ENCODE data around the gene CWC15.

CWC15 gene

DNA sequence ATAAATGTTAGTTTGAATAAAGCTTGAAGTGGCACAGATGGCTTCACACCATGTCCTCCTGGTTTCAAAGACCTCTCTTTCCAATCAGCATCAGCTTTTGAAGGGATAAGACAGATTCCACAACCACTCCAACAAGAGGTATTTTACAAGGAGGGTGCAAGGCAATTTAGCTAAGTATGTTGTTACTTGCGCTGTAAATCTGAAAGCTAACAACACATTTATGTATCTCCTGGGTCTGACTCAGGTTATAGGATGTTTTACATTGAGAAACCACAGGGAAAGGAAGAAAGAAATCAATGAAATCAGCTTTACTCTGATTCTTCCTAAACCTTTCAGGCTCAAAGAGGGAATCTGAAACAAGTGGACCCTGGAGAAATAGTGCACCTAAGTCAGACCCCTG lies 12.1 kb downstream of the CWC15 start:
- Histone ChIP-seq H3K36me3 (ENCODE audit: control insufficient read depth in 1 of 2, insufficient read depth in 2 of 2, low read length in 2 of 2) (peaks cover 10 to 23% of the 10 kb centered on the region in 2 experiments), H3K4me1 (ENCODE audit: control insufficient read depth in 1 of 2, insufficient read depth in 2 of 2, low read length in 2 of 2) (no peaks in the 10 kb centered on the region), H3K4ac (ENCODE audit: low read depth, low read length) (no peak overlapping the region), H3K18ac (ENCODE audit: low read length) (no peak overlapping the region), H3K23ac (ENCODE audit: low read length) (no peak overlapping the region), H3K79me1 (ENCODE audit: low read length) (no peaks in the 10 kb centered on the region), H3K14ac (ENCODE audit: low read length) (no peak overlapping the region), H2AFZ (ENCODE audit: insufficient read depth, low read length, poor library complexity) (no peak overlapping the region), H4K91ac (ENCODE audit: low read depth, low read length) (no peak overlapping the region), H2BK5ac (ENCODE audit: low read depth, low read length, poor library complexity) (no peak overlapping the region), H2AK5ac (ENCODE audit: low read length) (no peak overlapping the region), H3K27me3 (ENCODE audit: insufficient read depth, low read length) (no peaks in the 10 kb centered on the region), H3K9ac (ENCODE audit: low read length) (no peak overlapping the region), H3K4me3 (ENCODE audit: low read depth, low read length) (no peak overlapping the region), H3K9me3 (ENCODE audit: insufficient read depth, low read depth, low read length) (peaks cover 2% of the 10 kb centered on the region), H3K79me2 (ENCODE audit: control insufficient read depth, insufficient read depth, low read length, poor library complexity) (no peaks in the 10 kb centered on the region), H2BK120ac (ENCODE audit: insufficient read depth, low read length, poor library complexity) (no peak overlapping the region), H3K4me2 (ENCODE audit: low read length) (no peak overlapping the region), H2BK12ac (ENCODE audit: low read length) (no peak overlapping the region), H4K8ac (ENCODE audit: low read depth, low read length) (no peak overlapping the region), H3K27ac (ENCODE audit: low read depth, low read length) (no peak overlapping the region), H4K12ac (ENCODE audit: low read depth, low read length) (no peak overlapping the region)
- WGBS (ENCODE audit: extremely low coverage, insufficient coverage, insufficient read length), result no CpG with 5 or more reads among the region's 1 CpG
- DNase-seq, result no peak

DNA sequence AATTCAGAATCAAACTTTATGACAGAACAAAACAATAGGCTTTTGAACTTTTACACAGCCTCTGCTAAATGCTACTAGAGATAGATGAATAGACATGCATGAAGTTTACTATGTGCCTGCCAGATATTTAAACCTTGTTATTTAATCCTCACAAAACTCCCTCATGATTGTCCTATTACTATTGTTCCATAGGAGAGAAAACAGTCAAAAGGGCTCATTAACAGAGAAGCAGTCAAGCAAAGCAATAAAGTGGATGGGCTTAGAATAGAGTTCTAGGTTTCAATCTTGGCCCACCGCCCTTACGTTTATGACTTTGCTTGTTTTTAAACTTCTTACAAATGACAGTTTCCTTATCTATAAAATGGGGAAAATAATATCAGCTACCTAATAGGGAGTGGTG lies 12.9 kb downstream of the CWC15 start:
- Histone ChIP-seq H3K79me1 (ENCODE audit: low read length) (no peaks in the 10 kb centered on the region), H3K14ac (ENCODE audit: low read length) (no peak overlapping the region), H3K36me3 (ENCODE audit: control insufficient read depth in 1 of 2, insufficient read depth in 2 of 2, low read length in 2 of 2) (peaks cover 9 to 18% of the 10 kb centered on the region in 2 experiments), H3K4me2 (ENCODE audit: low read length) (no peak overlapping the region), H3K9me3 (ENCODE audit: insufficient read depth, low read depth, low read length) (peaks cover 2% of the 10 kb centered on the region), H4K91ac (ENCODE audit: low read depth, low read length) (no peak overlapping the region), H3K4me1 (ENCODE audit: control insufficient read depth in 1 of 2, insufficient read depth in 2 of 2, low read length in 2 of 2) (no peaks in the 10 kb centered on the region), H3K27me3 (ENCODE audit: insufficient read depth, low read length) (no peaks in the 10 kb centered on the region), H2BK5ac (ENCODE audit: low read depth, low read length, poor library complexity) (no peak overlapping the region), H3K9ac (ENCODE audit: low read length) (no peak overlapping the region), H4K8ac (ENCODE audit: low read depth, low read length) (no peak overlapping the region), H2AFZ (ENCODE audit: insufficient read depth, low read length, poor library complexity) (no peak overlapping the region), H2BK120ac (ENCODE audit: insufficient read depth, low read length, poor library complexity) (no peak overlapping the region), H2BK12ac (ENCODE audit: low read length) (no peak overlapping the region), H3K4ac (ENCODE audit: low read depth, low read length) (no peak overlapping the region), H3K27ac (ENCODE audit: low read depth, low read length) (no peak overlapping the region), H2AK5ac (ENCODE audit: low read length) (no peak overlapping the region), H3K4me3 (ENCODE audit: low read depth, low read length) (no peak overlapping the region), H4K12ac (ENCODE audit: low read depth, low read length) (no peak overlapping the region), H3K23ac (ENCODE audit: low read length) (no peak overlapping the region), H3K79me2 (ENCODE audit: control insufficient read depth, insufficient read depth, low read length, poor library complexity) (no peaks in the 10 kb centered on the region), H3K18ac (ENCODE audit: low read length) (no peak overlapping the region)
- WGBS (ENCODE audit: extremely low coverage, insufficient coverage, insufficient read length), result no CpG with 5 or more reads among the region's 2 CpGs
- no peak for DNase-seq

DNA sequence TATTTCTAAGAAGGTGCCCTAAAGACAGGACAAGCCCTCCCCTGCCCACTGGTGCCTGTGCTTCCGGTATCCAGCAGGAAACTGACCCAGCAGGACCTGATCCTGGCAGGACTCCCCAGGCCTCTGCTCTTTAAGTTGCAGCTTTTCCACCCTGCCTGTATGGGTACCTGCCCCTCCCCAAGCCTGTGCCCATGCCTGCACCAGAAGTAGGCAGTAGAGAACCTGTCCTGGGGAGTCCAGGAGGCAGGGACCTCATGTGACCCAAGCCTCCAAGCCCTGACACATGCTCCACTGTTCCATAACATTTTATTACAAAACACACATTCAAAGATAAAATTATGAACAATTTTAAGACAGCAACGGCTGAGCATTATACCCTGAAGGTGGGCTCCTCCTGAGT lies 14.2 kb downstream of the CWC15 start:
- H3K27ac ChIP-seq (ENCODE audit: low read depth, low read length), result no peak overlapping the region
- peak overlapping the region; percentile 17 for H3K9ac ChIP-seq (ENCODE audit: low read length)
- H3K4ac ChIP-seq (ENCODE audit: low read depth, low read length), result no peak overlapping the region
- no peak overlapping the region for H3K4me2 ChIP-seq (ENCODE audit: low read length)
- no peak overlapping the region for H3K14ac ChIP-seq (ENCODE audit: low read length)
- H3K79me1 ChIP-seq (ENCODE audit: low read length), result no peaks in the 10 kb centered on the region
- no peak overlapping the region for H2BK12ac ChIP-seq (ENCODE audit: low read length)
- no peaks in the 10 kb centered on the region for H3K27me3 ChIP-seq (ENCODE audit: insufficient read depth, low read length)
- H4K12ac ChIP-seq (ENCODE audit: low read depth, low read length), result no peak overlapping the region
- H2BK120ac ChIP-seq (ENCODE audit: insufficient read depth, low read length, poor library complexity), result no peak overlapping the region
- H3K36me3 ChIP-seq (ENCODE audit: control insufficient read depth in 1 of 2, insufficient read depth in 2 of 2, low read length in 2 of 2), result peaks cover 4 to 9% of the 10 kb centered on the region in 2 experiments
- H3K23ac ChIP-seq (ENCODE audit: low read length), result no peak overlapping the region
- H3K18ac ChIP-seq (ENCODE audit: low read length), result no peak overlapping the region
- H2AFZ ChIP-seq (ENCODE audit: insufficient read depth, low read length, poor library complexity), result no peak overlapping the region
- peaks cover 2% of the 10 kb centered on the region for H3K9me3 ChIP-seq (ENCODE audit: insufficient read depth, low read depth, low read length)
- WGBS (ENCODE audit: extremely low coverage, insufficient coverage, insufficient read length), result no CpG with 5 or more reads among the region's 2 CpGs
- no peaks in the 10 kb centered on the region for H3K4me1 ChIP-seq (ENCODE audit: control insufficient read depth in 1 of 2, insufficient read depth in 2 of 2, low read length in 2 of 2)
- H2BK5ac ChIP-seq (ENCODE audit: low read depth, low read length, poor library complexity), result no peak overlapping the region
- no peak overlapping the region for H4K8ac ChIP-seq (ENCODE audit: low read depth, low read length)
- H3K4me3 ChIP-seq (ENCODE audit: low read depth, low read length), result no peak overlapping the region
- no peak overlapping the region for H2AK5ac ChIP-seq (ENCODE audit: low read length)
- DNase-seq, result no peak
- H4K91ac ChIP-seq (ENCODE audit: low read depth, low read length), result no peak overlapping the region
- no peaks in the 10 kb centered on the region for H3K79me2 ChIP-seq (ENCODE audit: control insufficient read depth, insufficient read depth, low read length, poor library complexity)

DNA sequence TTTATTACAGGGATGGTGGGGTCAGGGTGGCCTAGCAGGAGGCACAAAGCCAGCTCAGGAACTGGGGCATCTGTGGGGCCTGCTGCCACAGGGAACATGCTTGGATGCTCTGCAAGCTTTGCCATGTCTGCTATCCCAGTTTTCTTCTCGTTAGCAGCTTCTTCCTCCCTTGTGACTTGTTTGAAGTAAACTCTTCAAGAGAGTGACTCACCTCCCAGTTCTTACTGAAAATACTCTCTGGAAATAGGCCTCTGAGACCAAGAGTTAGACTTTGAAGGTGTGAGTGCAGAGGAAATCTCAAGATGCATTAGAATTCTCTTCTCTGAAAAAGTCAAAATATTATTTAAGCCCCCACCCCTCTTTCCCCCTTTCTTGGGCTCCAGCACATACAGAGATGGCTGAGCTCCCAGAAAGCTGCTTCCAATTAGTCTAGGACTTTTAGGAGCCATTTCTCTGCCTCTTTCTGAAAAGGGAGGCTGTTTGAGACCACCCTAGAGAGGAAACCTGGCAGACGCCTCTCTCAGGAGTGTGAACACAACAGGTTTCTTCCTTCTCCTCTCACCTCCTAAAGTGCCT lies 15.1 kb downstream of the CWC15 start:
- H3K4ac ChIP-seq (ENCODE audit: low read depth, low read length), result no peak overlapping the region
- peaks cover 2% of the 10 kb centered on the region for H3K9me3 ChIP-seq (ENCODE audit: insufficient read depth, low read depth, low read length)
- no peak overlapping the region for H2BK5ac ChIP-seq (ENCODE audit: low read depth, low read length, poor library complexity)
- no peak overlapping the region for H3K18ac ChIP-seq (ENCODE audit: low read length)
- H2BK120ac ChIP-seq (ENCODE audit: insufficient read depth, low read length, poor library complexity), result no peak overlapping the region
- H4K91ac ChIP-seq (ENCODE audit: low read depth, low read length), result no peak overlapping the region
- H3K36me3 ChIP-seq (ENCODE audit: control insufficient read depth in 1 of 2, insufficient read depth in 2 of 2, low read length in 2 of 2), result peaks cover 4 to 6% of the 10 kb centered on the region in 2 experiments
- no CpG with 5 or more reads among the region's 2 CpGs for WGBS (ENCODE audit: extremely low coverage, insufficient coverage, insufficient read length)
- H2BK12ac ChIP-seq (ENCODE audit: low read length), result no peak overlapping the region
- no peaks in the 10 kb centered on the region for H3K79me2 ChIP-seq (ENCODE audit: control insufficient read depth, insufficient read depth, low read length, poor library complexity)
- no peak overlapping the region for H3K4me3 ChIP-seq (ENCODE audit: low read depth, low read length)
- no peak overlapping the region for H2AFZ ChIP-seq (ENCODE audit: insufficient read depth, low read length, poor library complexity)
- no peak overlapping the region for H4K12ac ChIP-seq (ENCODE audit: low read depth, low read length)
- DNase-seq, result no peak
- H3K14ac ChIP-seq (ENCODE audit: low read length), result no peak overlapping the region
- H3K23ac ChIP-seq (ENCODE audit: low read length), result no peak overlapping the region
- H3K79me1 ChIP-seq (ENCODE audit: low read length), result no peaks in the 10 kb centered on the region
- H3K4me2 ChIP-seq (ENCODE audit: low read length), result no peak overlapping the region
- H3K27me3 ChIP-seq (ENCODE audit: insufficient read depth, low read length), result no peaks in the 10 kb centered on the region
- no peak overlapping the region for H2AK5ac ChIP-seq (ENCODE audit: low read length)
- H3K4me1 ChIP-seq (ENCODE audit: control insufficient read depth in 1 of 2, insufficient read depth in 2 of 2, low read length in 2 of 2), result no peaks in the 10 kb centered on the region
- H3K27ac ChIP-seq (ENCODE audit: low read depth, low read length), result no peak overlapping the region
- no peak overlapping the region for H4K8ac ChIP-seq (ENCODE audit: low read depth, low read length)
- no peak overlapping the region for H3K9ac ChIP-seq (ENCODE audit: low read length)

All from trophoblast cell (in vitro differentiated cells and primary cell).